Stimulated activated CD4-positive, alpha-beta T cell treated with anti-CD3 and anti-CD28 coated beads, Interleukin-15, amount 100 ng/mL, for 24 hours (primary cell): ENCODE data around the gene FZD8.

Source experiments
- DNase-seq: peaks from one replicate; pipeline ENCODE4 v3.0.0-alpha.2; 2020

The FZD8 gene

GRCh38 chr10:35600193-35600592, 41.9 kb downstream of the FZD8 start:
- DNase-seq: no peak

GRCh38 chr10:35598379-35598778, 43.7 kb downstream of the FZD8 start:
- no peak for DNase-seq

- no peak for DNase-seq
These were observed 47.0 kb downstream of the FZD8 start for GRCh38 chr10:35595106-35595505.

GRCh38 chr10:35594115-35595079, 47.7 kb downstream of the FZD8 start:
- no peak for DNase-seq

- no peak for DNase-seq
These were observed 49.7 kb downstream of the FZD8 start for GRCh38 chr10:35592441-35592840.

- DNase-seq: no peak
These were observed 53.3 kb downstream of the FZD8 start for GRCh38 chr10:35588836-35589235.
